SK-N-SH treated with all-trans-retinoic acid at 6 μM for 48 hours (cell line): ENCODE measurements around the gene SORCS1.
"Not testable (repeated sequence)": the region's sequence is repeated elsewhere in the genome, so short reads cannot be mapped to it uniquely, and the experiment has no call there.

ENCODE experiments used
- ATAC-seq: fragments of 200-7000 bp; cut with Tn5 transposase; 3 replicates; pipeline ENCODE4 v1.9.1; 2020; ENCODE audit warnings: mild to moderate bottlenecking, moderate library complexity
- ARNTL ChIP-seq: fragments of 450-650 bp; formaldehyde crosslinking; IDR thresholded peaks from 2 replicates; pipeline ENCODE4 v1.5.0; 2020; ENCODE audit warnings: low read depth, mild to moderate bottlenecking, moderate library complexity, borderline replicate concordance
- BACH2 ChIP-seq: fragments of 250-450 bp; sonication (Bioruptor Pico); IDR thresholded peaks from 2 replicates; pipeline ENCODE4 v1.9.0; 2021; ENCODE audit warnings: mild to moderate bottlenecking, borderline replicate concordance
- CREB5 ChIP-seq: fragments of 250-450 bp; sonication (Bioruptor Pico); IDR thresholded peaks from 2 replicates; pipeline ENCODE4 v1.5.1; 2020; ENCODE audit warnings: low read depth, mild to moderate bottlenecking, moderate library complexity
- CSRNP3 ChIP-seq: fragments of 250-450 bp; sonication (Bioruptor Pico); IDR thresholded peaks from 2 replicates; pipeline ENCODE4 v1.5.1; 2021; ENCODE audit warnings: mild to moderate bottlenecking, moderate library complexity
- PATZ1 ChIP-seq: fragments of 250-450 bp; sonication (Bioruptor Pico); IDR thresholded peaks from 2 replicates; pipeline ENCODE4 v1.8.0; 2020; ENCODE audit warnings: mild to moderate bottlenecking, moderate library complexity, borderline replicate concordance
- PPARA ChIP-seq: fragments of 250-450 bp; sonication (Bioruptor Pico); IDR thresholded peaks from 2 replicates; pipeline ENCODE4 v1.5.0; 2020; ENCODE audit warnings: mild to moderate bottlenecking, borderline replicate concordance
- RARB ChIP-seq: fragments of 250-450 bp; sonication (Bioruptor Pico); IDR thresholded peaks from 2 replicates; pipeline ENCODE4 v1.8.0; 2021; ENCODE audit warnings: mild to moderate bottlenecking, moderate library complexity
- SNAI2 ChIP-seq: fragments of 250-450 bp; sonication (Bioruptor Pico); IDR thresholded peaks from 2 replicates; pipeline ENCODE4 v1.5.0; 2020; ENCODE audit warnings: mild to moderate bottlenecking, moderate library complexity
- TCF4 ChIP-seq: fragments of 250-450 bp; sonication (Bioruptor Pico); IDR thresholded peaks from 2 replicates; pipeline ENCODE4 v1.8.0; 2021; ENCODE audit warnings: mild to moderate bottlenecking, moderate library complexity, borderline replicate concordance
- TOX ChIP-seq: fragments of 250-450 bp; sonication (Bioruptor Pico); IDR thresholded peaks from 2 replicates; pipeline ENCODE4 v1.8.0; 2021; ENCODE audit warnings: mild to moderate bottlenecking, moderate library complexity, borderline replicate concordance
- TSHZ2 ChIP-seq: fragments of 250-450 bp; sonication (Bioruptor Pico); IDR thresholded peaks from 2 replicates; pipeline ENCODE4 v1.5.0; 2020; ENCODE audit warnings: mild to moderate bottlenecking, moderate library complexity
- ZFP3 ChIP-seq: fragments of 250-450 bp; sonication (Bioruptor Pico); IDR thresholded peaks from 2 replicates; pipeline ENCODE4 v1.5.0; 2020; ENCODE audit warnings: mild to moderate bottlenecking, moderate library complexity
- ZFP30 ChIP-seq: fragments of 450-650 bp; formaldehyde crosslinking; IDR thresholded peaks from 2 replicates; pipeline ENCODE4 v1.5.0; 2022; ENCODE audit warnings: mild to moderate bottlenecking, moderate library complexity
- ZNF565 ChIP-seq: fragments of 450-650 bp; formaldehyde crosslinking; conservative IDR thresholded peaks from 2 replicates; pipeline ENCODE4 v1.5.0; 2020; ENCODE audit warnings: low read depth, mild to moderate bottlenecking, moderate library complexity
- ZNF8 ChIP-seq: fragments of 450-650 bp; formaldehyde crosslinking; IDR thresholded peaks from 2 replicates; pipeline ENCODE4 v1.5.0; 2020; ENCODE audit warnings: mild to moderate bottlenecking, moderate library complexity

The SORCS1 gene

GRCh38 chr10:107031931-107032699, 132.4 kb downstream of the SORCS1 start (continued):
- TF ChIP-seq RARB (CRISPR knock-in tag) = no peak

GRCh38 chr10:107028236-107028635, 136.3 kb downstream of the SORCS1 start:
- TF ChIP-seq ARNTL = no peak
- TF ChIP-seq SNAI2 (CRISPR knock-in tag) = no peak
- TF ChIP-seq, all 23 proteins: peak for 0
- no peak for ATAC-seq

GRCh38 chr10:107025676-107026075, 138.8 kb downstream of the SORCS1 start:
- no peak for TF ChIP-seq RARB (CRISPR knock-in tag)
- no peak for TF ChIP-seq ZNF8
- no peak for TF ChIP-seq TOX (CRISPR knock-in tag)
- no peak for TF ChIP-seq CSRNP3
- TF ChIP-seq PATZ1 (CRISPR knock-in tag) = no peak
- TF ChIP-seq BACH2 (CRISPR knock-in tag) = no peak
- no peak for TF ChIP-seq ZFP30 (CRISPR knock-in tag)
- TF ChIP-seq, all 23 proteins: peak for 0
- ATAC-seq = no peak

- ATAC-seq = not testable (repeated sequence)
Observed at GRCh38 chr10:107024033-107024432, 140.5 kb downstream of the SORCS1 start.

- TF ChIP-seq CREB5 = 0 out of 2 replicates have a peak, but pooled peaks have one; percentile 11
- peak; percentile 82; the same call in 1 of the 2 replicates for TF ChIP-seq TSHZ2
- TF ChIP-seq TCF4 (CRISPR knock-in tag) = peak; percentile 77
- no peak for TF ChIP-seq BACH2 (CRISPR knock-in tag)
- no peak for TF ChIP-seq ZNF565 (CRISPR knock-in tag)
- TF ChIP-seq PPARA (CRISPR knock-in tag) = 0 out of 2 replicates have a peak, but pooled peaks have one; percentile 18
- TF ChIP-seq ZFP3 (CRISPR knock-in tag) = peak; percentile 29; the same call in 1 of the 2 replicates
- peak; percentile 53; the same call in 1 of the 2 replicates for TF ChIP-seq CSRNP3
- ATAC-seq = peak; percentile 72; the same call in 1 of the 3 replicates
Observed at GRCh38 chr10:107022600-107023354, 141.7 kb downstream of the SORCS1 start.
